Skeletal muscle satellite cell (primary cell): Measurements from ENCODE around the gene DGUOK.

Experiments
- H3K27me3 ChIP-seq: 2 replicates; pipeline ENCODE4 v1.7.0; 2013; ENCODE audit warnings: low read length; ENCODE audit not compliant: control insufficient read depth, insufficient read depth
- H3K36me3 ChIP-seq: 2 replicates; pipeline ENCODE4 v1.7.0; 2013; ENCODE audit warnings: mild to moderate bottlenecking, control low read depth, low read length; ENCODE audit not compliant: insufficient read depth
- H3K4me1 ChIP-seq: 2 replicates; pipeline ENCODE4 v1.7.0; 2013; ENCODE audit warnings: low read length; ENCODE audit not compliant: control insufficient read depth, insufficient read depth
- H3K4me2 ChIP-seq: 2 replicates; pipeline ENCODE4 v1.7.0; 2013; ENCODE audit warnings: mild to moderate bottlenecking, low read length
- H3K4me3 ChIP-seq: 2 replicates; pipeline ENCODE4 v1.7.0; 2013; ENCODE audit warnings: low read length
- H3K9ac ChIP-seq: 2 replicates; pipeline ENCODE4 v1.7.0; 2013; ENCODE audit warnings: mild to moderate bottlenecking, low read depth, low read length, moderate library complexity
- H3K9me3 ChIP-seq: replicated peaks from 2 replicates; pipeline ENCODE4 v1.7.0; 2013; ENCODE audit warnings: mild to moderate bottlenecking, control low read depth, low read length

The DGUOK gene

GRCh38 chr2:73915437-73915993 lies 11.2 kb upstream of the DGUOK start:
- H3K4me1 ChIP-seq = no peaks in the 10 kb centered on the region
- H3K36me3 ChIP-seq = no peaks in the 10 kb centered on the region
- H3K9me3 ChIP-seq = no peaks in the 10 kb centered on the region
- H3K4me2 ChIP-seq = no peak overlapping the region
- H3K9ac ChIP-seq = no peak overlapping the region
- H3K27me3 ChIP-seq = peaks cover 21% of the 10 kb centered on the region
- no peak overlapping the region for H3K4me3 ChIP-seq

- Histone ChIP-seq H3K4me1 (no peaks in the 10 kb centered on the region), H3K27me3 (peaks cover 32% of the 10 kb centered on the region), H3K36me3 (no peaks in the 10 kb centered on the region), H3K9ac (no peak overlapping the region), H3K4me3 (no peak overlapping the region), H3K9me3 (no peaks in the 10 kb centered on the region), H3K4me2 (no peak overlapping the region)
Observed at GRCh38 chr2:73916666-73917065, 10.0 kb upstream of the DGUOK start.

GRCh38 chr2:73917296-73917695 lies 9.4 kb upstream of the DGUOK start:
- H3K4me2 ChIP-seq = no peak overlapping the region
- H3K9ac ChIP-seq = no peak overlapping the region
- no peak overlapping the region for H3K4me3 ChIP-seq
- H3K27me3 ChIP-seq = peaks cover 38% of the 10 kb centered on the region
- H3K4me1 ChIP-seq = no peaks in the 10 kb centered on the region
- no peaks in the 10 kb centered on the region for H3K36me3 ChIP-seq
- no peaks in the 10 kb centered on the region for H3K9me3 ChIP-seq

GRCh38 chr2:73917696-73918207 lies 8.9 kb upstream of the DGUOK start:
- no peaks in the 10 kb centered on the region for H3K36me3 ChIP-seq
- no peaks in the 10 kb centered on the region for H3K9me3 ChIP-seq
- H3K4me2 ChIP-seq = no peak overlapping the region
- no peak overlapping the region for H3K4me3 ChIP-seq
- no peak overlapping the region for H3K9ac ChIP-seq
- peaks cover 42% of the 10 kb centered on the region for H3K27me3 ChIP-seq
- no peaks in the 10 kb centered on the region for H3K4me1 ChIP-seq

GRCh38 chr2:73918856-73919255 lies 7.8 kb upstream of the DGUOK start:
- no peaks in the 10 kb centered on the region for H3K36me3 ChIP-seq
- peaks cover 44% of the 10 kb centered on the region for H3K27me3 ChIP-seq
- H3K9ac ChIP-seq = no peak overlapping the region
- no peaks in the 10 kb centered on the region for H3K9me3 ChIP-seq
- no peak overlapping the region for H3K4me3 ChIP-seq
- H3K4me2 ChIP-seq = no peak overlapping the region
- no peaks in the 10 kb centered on the region for H3K4me1 ChIP-seq

- Histone ChIP-seq H3K36me3 (no peaks in the 10 kb centered on the region), H3K4me1 (no peaks in the 10 kb centered on the region), H3K4me2 (no peak overlapping the region), H3K27me3 (peaks cover 41% of the 10 kb centered on the region), H3K9ac (no peak overlapping the region), H3K9me3 (no peaks in the 10 kb centered on the region), H3K4me3 (no peak overlapping the region)
Observed at GRCh38 chr2:73919596-73920228, 7.0 kb upstream of the DGUOK start.

- H3K9ac ChIP-seq = no peak overlapping the region
- no peaks in the 10 kb centered on the region for H3K9me3 ChIP-seq
- no peak overlapping the region for H3K4me3 ChIP-seq
- no peaks in the 10 kb centered on the region for H3K4me1 ChIP-seq
- H3K27me3 ChIP-seq = peaks cover 38% of the 10 kb centered on the region
- no peak overlapping the region for H3K4me2 ChIP-seq
- H3K36me3 ChIP-seq = no peaks in the 10 kb centered on the region
Observed at GRCh38 chr2:73920577-73921545, 5.8 kb upstream of the DGUOK start.

- H3K4me3 ChIP-seq = no peak overlapping the region
- no peak overlapping the region for H3K4me2 ChIP-seq
- H3K9me3 ChIP-seq = no peaks in the 10 kb centered on the region
- H3K27me3 ChIP-seq = peaks cover 38% of the 10 kb centered on the region
- no peaks in the 10 kb centered on the region for H3K4me1 ChIP-seq
- H3K36me3 ChIP-seq = no peaks in the 10 kb centered on the region
- no peak overlapping the region for H3K9ac ChIP-seq
Observed at GRCh38 chr2:73921581-73921980, 5.1 kb upstream of the DGUOK start.

- peaks cover 2% of the 10 kb centered on the region for H3K4me1 ChIP-seq
- no peak overlapping the region for H3K4me3 ChIP-seq
- H3K27me3 ChIP-seq = peaks cover 36% of the 10 kb centered on the region
- no peaks in the 10 kb centered on the region for H3K36me3 ChIP-seq
- no peak overlapping the region for H3K4me2 ChIP-seq
- no peaks in the 10 kb centered on the region for H3K9me3 ChIP-seq
- no peak overlapping the region for H3K9ac ChIP-seq
Observed at GRCh38 chr2:73922681-73923080, 4.0 kb upstream of the DGUOK start.

GRCh38 chr2:73925033-73925704 lies 1.5 kb upstream of the DGUOK start:
- peaks cover 24% of the 10 kb centered on the region for H3K4me1 ChIP-seq
- no peak overlapping the region for H3K9ac ChIP-seq
- no peak overlapping the region for H3K4me2 ChIP-seq
- H3K36me3 ChIP-seq = no peaks in the 10 kb centered on the region
- peaks cover 25% of the 10 kb centered on the region for H3K27me3 ChIP-seq
- H3K9me3 ChIP-seq = no peaks in the 10 kb centered on the region
- no peak overlapping the region for H3K4me3 ChIP-seq

- peak overlapping the region; percentile 99 for H3K9ac ChIP-seq
- H3K36me3 ChIP-seq = no peaks in the 10 kb centered on the region
- peaks cover 19% of the 10 kb centered on the region for H3K27me3 ChIP-seq
- peak overlapping the region; percentile 68 for H3K4me2 ChIP-seq
- peak overlapping the region; percentile 96 for H3K4me3 ChIP-seq
- H3K9me3 ChIP-seq = no peaks in the 10 kb centered on the region
- peaks cover 27% of the 10 kb centered on the region for H3K4me1 ChIP-seq
Observed at GRCh38 chr2:73925853-73926492, 707 bp upstream of the DGUOK start.
